GM19452 (cell line): ENCODE measurements around the gene SIL1.

Experiments
- ATAC-seq: cut with Tn5 transposase; IDR thresholded peaks from one replicate; pipeline ENCODE4 v1.9.1; 2021; ENCODE audit not compliant: unreplicated experiment

Gene SIL1

DNA sequence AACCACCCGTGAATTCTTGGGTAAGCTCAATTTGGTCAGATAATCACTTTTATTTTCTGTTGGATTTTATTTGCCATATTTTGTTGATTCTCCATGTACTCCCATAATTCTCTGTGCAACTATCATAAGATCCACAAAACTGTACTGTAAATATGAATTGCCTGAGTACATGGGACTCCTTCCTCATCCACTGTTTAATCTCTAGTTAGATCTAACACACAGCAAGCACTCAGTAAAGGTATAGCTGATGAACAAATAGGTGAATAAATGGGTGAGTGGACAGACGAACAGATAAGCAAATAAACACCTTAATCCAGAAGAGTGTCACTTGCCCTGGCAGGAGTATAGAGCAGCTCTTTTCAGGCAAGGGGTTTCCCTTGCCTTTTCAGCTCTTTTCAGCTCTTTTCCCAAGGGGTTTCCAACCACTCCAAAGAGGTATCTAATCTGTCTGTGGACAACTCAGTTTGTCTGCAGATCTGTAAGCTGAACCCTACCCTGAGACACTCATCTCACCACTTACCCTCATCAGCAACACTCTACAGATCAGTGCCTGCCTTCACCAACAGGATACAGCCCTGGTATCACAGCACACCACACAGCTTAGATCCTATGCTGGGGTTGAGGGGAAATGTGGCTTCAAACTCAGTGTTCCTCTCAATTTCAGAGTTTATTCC lies 51.2 kb downstream of the SIL1 start:
- ATAC-seq, result no peak

DNA sequence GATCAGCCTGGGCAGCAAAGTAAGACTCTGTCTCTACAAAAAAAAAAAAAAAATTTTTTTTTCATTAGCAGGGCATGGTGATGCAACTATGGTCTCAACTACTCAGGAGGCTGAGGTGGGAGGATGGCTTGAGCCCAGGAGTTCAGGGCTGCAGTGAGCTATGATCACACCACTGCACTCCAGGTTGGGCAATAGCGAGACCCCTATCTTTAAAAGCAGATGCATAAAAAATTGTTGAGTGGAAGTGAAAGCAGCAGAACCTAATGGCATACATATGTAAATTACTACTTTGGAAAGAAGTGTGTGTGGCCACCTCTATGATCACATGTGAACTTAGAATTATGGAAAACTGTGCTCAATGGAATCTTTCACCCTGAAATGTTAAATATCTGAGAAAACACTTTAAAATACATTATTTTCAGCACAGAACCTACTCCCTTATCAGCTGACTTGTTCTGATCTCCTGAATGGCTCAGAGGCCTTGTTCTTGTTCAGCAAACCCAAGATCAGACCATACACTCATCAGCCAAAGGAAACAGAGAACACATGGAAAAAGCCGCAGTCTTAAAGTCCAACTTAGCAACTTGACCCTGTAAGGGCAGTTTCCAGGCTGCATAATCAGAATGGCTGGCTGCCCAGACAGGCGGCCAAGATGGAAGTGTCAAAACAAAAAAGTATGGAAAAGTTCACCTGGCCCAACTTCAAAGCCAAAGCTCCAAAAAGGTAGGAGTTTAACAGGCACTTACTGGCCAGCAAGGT lies 56.5 kb downstream of the SIL1 start:
- no peak for ATAC-seq

DNA sequence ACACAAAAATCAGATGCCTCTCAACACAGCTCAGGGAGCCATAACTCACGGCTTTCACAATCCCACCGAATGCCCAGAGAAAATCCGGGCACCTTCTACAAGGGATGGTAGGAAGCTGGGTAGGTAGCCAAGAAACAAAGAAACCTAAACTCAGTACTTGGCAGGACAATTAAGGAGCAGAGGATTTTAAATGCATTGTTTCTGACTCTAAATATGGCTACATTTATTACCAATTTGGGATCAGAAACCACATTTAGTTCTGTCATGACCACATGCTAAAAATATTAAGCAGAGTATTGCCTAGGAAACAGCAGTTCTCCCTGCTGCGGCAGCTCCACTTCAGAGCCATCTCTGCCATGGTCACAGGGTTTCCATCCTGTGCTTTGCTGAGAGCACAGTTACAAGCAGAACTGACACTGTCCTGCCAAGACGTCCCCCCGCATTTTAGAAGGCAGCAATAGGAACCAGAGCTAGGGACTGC lies 57.5 kb downstream of the SIL1 start:
- no peak for ATAC-seq

DNA sequence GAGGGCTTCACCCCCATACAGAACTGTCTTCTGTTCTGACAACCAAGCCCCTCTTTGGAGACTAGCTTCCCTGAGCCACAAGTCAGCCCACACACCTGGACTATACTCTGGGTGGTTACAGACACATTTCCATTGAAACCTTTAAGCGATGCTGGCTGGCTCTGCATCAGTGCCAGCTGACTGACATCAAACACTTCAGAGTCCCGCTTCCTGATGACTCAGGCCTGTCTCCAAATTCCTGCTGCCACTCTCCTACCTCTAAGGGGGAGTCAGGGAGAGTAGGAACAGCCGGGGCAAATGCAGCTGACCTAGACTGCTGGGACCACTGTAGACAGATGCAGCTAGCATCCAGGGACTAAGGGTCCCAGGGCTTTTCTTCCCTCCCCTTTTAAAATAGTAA lies 59.4 kb downstream of the SIL1 start:
- ATAC-seq, result no peak

DNA sequence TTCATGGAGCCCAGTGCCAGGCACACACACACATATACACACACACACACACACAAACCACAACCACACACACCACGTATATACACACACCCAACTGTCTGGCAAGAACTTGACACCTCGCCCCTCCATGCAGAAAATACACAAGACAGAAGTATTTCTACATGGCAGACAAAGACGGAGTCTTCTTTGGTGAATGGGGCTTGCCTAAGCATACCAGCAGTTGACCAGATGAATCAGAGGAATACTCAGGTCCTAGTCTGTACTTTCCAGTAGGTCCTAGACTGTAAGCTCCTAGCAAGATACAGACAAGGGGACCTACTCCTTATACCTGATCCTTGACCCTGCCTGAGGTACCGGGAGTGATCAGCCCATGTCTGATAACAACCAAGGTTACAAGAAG lies 60.1 kb downstream of the SIL1 start:
- no peak for ATAC-seq

DNA sequence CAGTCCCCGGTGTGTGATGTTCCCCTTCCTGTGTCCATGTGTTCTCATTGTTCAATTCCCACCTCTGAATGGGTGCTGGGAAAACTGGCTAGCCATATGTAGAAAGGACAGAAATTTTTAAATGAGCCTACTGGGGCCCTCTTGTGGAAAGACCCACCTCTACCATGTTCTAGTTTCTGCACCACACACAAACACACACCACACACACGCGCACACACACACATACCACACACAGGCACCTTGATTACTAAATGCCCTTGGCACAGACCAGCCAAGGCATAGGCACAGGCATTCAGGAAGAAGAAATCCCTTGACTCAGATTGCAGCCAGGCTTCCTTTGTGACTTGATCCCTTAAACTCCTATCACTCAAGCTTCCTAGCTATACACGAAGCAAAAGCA lies 60.5 kb downstream of the SIL1 start:
- ATAC-seq, result no peak

DNA sequence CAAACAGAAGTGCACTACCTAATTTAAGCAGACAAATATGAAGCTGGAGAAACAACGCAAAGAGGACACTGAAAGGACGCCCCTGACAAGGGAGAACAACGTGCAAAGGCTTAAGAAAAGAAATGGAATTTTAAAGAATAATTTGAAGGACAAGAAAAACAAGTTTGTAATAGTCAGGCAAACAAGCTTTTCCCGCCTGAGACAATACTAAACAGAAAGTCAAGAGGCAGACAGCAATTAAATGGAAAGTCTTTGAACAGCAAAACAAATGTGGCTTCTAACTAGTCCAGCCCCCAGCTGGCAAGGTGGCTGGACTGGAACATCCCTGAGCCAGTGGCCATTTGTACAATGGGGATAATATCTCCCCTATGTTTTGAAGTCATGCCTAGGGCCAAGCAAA lies 63.3 kb downstream of the SIL1 start:
- no peak for ATAC-seq

DNA sequence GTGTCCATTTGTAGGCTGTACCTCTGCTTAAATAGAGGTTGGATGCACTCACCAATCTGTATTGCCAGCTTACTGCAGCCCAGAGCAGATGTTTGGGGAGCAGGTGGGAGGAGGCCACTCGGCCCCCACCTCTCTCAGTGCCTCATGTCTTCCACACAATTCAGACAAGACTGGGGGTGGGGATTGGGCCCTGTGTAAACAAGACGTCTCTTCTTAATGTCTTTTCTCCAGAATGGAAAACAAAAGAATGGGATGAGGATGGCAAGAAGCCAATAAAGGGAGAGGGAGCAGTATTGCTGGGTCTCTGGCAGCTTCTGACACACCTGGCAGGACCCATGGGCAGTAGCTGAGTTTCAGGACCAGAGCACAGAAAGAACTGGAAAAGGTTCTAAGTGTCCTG lies 64.9 kb downstream of the SIL1 start:
- ATAC-seq, result no peak

DNA sequence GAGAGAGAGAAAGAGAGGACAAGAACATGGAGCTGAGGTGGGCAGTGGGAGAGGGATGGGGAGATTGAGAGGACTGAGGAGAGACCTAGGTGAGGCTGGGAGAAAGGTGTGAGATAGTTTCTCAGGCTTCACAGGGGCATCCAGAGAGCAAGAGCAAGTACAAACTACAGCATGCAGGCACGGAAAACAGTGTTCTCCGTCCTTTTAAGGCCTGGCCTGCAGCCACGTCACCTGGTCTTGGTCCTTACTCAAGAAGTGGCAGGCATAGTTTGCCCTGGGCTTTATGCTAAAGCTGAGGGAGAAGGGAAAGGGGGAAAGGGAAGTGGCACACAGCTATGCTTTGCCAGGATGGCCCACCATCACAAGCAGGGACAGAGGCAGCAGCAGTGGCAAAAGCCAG lies 65.7 kb downstream of the SIL1 start:
- ATAC-seq, result no peak

DNA sequence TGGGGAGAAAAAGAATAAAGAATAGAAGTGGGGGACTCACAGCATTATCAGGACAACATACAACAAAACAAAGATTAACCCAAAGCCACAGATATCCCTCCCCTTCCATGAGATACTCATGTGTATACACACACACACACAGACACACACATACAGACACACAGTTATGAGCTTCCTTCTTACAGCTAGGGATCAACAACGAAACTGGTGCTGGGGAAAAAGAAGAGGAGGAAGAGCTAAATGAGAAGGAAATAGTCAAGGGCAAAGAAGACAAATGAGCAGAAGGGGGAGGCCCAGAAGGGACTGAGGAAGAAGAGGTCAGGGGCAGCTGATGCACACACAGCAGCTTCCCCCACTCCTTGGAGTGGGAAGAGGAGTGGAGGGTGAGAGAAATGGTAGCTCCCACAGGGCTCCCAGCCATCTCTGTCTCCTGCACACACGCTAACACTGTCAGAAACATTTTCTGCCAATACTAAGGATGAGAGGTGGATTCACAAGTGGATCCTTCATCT lies 66.2 kb downstream of the SIL1 start:
- ATAC-seq, result no peak

DNA sequence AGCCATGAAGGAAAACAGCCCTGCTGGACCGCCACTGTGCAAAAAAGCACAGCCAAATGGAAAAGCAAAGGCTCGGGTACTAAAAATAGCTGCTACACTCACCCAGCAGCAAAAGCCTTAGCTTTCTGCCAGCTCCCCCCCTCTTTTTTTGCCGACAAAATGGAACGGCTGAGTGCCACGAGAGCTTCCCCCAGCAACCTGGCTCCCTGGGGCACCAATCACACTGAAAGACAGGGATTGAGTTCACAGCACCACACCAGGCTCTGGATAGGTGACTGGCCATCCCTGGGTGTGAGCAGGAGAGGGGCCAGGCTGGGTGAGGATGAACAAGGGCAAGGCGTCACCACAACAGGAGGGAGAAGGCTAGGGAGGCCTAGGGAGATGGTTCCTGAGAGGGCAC lies 66.7 kb downstream of the SIL1 start:
- ATAC-seq, result no peak

DNA sequence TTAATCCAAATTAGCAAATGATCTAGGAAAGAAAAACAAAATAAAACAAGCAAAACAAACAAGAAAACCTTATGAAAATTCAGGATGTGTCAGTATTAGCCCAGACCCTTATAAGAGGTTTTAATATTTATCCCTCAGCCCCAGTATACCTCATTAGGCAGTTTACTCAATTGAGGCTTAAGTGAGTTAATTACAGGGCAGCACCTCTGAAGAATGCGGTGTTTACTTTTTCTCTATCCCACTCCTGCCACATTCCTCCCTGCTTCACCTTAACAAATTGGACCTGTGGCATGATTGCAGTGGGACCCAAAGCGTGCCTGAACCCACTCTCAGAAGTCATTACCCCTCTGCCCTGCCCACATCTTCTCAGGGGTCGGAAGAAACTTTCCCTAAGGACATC lies 67.1 kb downstream of the SIL1 start:
- ATAC-seq, result no peak

DNA sequence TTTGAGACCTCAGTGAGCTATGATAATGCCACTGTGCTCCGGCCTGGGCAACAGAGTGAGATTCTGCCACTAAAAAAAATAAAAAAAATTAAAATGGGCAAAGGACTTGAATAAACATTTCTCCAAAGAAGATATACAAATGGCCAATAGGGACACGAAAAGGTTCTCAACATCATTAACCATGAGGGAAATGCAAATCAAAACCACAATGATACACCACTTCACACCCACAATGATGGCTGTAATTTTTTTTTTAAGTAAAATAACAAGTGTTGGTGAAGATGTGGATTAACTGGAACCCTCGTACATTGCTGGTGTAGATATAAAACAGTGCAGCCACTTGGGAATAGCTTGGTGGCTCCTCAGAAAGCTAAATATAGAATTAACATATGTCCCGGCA lies 68.0 kb downstream of the SIL1 start:
- no peak for ATAC-seq

DNA sequence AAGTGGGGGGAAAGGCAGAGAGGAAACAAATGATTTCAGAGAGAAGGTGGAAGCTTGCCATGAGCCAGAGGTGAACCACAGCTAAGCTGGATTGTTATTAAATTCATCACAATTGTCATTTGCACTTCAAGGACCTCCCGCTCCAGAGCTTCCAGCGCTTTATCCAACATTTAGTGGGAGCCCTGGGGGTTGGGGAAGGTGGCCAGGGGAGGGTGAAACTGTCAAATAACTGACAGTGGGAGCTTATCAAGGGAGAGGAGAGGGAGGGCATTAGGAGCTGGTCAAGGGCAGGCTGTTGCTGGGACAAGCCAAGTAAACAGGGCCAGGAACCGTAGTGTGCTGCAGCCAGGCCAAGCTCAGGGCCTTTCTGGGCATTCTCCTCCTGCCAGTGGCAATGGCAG lies 71.5 kb downstream of the SIL1 start:
- no peak for ATAC-seq

DNA sequence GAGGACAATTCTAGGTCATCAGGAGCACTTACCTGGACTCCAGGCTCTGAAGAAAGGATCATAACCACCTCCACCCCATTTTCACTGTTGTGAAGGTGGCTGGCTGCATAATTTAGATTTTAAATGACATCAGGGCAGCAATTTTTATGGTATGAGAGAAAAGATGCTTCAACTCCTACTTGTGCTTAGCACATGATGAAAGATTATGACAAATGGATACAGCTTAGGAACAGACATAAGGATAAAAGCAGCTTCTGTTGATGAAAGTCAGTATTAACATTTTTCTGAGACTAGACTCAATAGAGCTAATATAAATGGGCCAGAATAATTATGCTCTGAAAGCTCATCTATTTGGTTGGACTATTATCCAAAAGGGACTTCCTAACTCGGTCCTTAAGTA lies 72.2 kb downstream of the SIL1 start:
- no peak for ATAC-seq

DNA sequence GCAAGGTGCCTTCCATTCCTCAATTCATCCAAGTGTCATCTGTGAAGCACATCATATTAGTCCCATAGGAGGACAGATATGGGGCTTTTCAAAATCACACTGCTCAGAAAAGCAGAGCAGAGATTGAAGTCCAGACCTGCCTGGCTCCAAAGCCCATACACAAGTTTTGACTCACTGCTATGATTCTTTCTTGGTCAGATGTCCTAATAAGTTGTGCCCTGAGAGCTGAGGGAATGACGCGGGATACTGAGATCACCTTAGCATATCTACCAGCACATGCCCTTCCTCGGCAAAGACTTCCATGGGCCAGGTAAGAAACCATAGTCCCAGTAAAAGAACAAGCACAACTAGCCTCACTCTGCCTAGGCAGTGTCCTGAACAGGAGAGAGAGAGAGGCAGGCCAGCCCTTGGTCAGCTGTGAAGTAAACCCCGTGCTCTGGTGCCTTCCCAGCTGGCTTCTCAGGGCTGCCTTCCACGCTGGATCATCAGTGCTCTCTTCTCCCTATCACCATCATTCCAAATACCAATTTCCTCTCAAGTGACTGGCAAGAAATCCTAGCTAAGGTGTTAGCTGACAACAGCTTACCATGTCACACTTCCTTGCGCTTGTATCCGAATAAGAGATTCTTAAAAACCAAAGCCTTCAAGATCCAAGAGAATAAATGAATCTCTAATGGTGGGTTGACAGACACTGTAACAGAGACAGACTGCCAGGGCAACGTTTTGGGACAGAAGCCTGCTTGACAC lies 73.2 kb downstream of the SIL1 start:
- ATAC-seq, result no peak

DNA sequence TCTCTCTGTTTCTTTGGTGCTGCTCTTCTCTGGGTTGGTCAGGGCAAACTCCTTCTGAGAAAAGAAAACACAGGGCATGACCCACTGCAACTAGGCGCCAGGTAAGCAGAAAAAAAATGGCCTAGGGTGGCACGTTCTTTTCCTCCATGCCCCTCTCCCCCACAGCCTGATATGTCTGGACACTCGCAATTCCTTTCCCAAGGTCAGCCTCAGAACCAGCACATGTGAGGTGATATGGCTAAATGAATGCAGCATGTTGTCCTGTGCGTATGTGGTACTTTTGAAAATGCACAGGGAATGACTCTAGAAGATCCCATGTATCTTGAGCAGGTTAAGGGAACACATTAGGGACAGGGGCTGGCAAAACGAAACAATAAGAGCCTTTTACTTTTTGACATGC lies 77.0 kb downstream of the SIL1 start:
- no peak for ATAC-seq

DNA sequence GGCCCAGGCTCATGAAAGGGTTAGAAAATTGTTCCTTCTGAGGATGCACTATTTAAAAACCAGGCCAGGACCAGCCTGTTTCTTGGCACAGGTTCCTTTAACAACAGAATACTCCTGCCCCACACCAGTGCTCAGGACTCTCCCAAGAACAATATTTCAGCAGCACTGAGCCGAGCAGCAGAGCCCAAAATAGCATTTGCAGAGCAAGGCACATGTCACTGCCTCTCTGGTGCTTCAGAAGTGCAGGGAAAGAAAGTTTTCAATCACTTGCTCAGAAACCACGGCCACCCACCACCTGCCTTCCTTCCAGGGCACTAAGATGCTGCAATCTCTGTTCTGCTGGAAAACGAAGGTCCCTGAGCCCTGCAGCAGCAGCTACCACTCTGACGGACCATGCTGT lies 77.6 kb downstream of the SIL1 start:
- ATAC-seq, result no peak

DNA sequence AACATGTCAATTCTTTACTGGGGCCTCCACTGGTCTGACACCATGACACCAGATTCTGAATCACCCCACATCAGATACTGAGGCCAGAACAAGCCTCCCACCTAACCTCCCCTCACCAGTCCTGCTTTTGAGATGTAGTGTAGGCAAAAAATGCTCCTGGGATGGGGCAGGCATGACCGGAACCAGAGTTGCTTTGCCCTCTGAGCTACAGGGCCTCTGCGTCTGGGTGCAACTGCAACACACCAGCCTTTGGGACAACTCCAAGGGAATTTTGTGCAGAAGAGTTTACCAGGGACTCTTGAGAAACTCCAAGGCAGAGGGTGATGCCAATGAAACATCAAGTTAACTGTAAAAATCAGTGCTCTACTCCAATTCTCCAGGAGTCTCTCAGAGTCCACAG lies 79.4 kb downstream of the SIL1 start:
- no peak for ATAC-seq

DNA sequence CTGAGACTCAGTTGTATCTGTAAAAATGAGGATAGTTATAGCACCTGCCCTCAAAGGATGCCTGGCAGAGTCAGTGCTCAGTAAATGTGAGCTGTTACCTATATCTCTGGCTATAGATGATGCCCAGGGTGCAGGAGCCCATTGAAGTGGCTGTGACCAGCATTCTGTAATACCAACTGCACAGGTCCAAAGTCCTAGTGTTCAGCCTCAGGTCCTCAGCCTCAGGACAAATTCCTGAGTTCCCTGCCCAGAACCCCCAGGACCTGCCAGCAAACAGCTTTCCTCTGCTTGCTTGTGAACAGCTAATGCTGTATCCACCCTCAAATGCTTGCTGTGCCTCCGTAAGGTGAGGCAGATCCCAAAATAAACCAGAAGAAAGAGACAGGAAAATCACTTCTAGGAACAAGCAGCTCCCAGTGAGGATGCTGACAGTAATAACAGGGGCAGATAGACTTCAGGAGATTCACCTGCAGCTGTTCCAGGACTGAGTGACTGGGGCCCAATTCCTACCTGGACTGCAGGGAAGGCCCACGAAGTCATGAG lies 80.8 kb downstream of the SIL1 start:
- ATAC-seq, result no peak

DNA sequence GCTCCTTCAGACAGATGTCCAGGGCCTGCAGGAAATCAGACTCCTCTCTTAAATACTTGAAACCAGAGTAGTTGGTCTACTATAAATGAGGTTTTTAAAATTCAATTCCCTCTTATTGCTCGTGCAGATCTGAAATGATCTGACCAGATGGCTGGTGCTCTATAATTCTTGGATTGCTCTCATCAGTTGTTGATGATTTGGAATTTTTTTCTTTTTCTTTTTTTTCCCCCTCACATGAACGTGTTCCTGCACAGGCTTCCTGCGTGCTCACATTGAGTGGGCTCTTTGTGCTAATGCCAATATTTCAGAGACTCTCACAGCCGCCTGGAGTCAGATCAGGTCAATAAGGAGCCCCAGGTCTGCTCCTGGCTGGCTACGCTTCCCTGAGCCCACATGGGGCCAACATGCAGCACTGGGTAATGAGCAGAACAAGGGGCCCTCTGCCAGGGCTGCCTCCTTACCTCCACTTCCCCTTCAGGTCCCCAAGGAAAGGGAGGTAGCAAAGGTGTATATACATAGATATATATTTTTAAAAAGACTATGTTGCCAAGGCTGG lies 82.0 kb downstream of the SIL1 start:
- no peak for ATAC-seq
